ENCODE measurements around the gene NUPR2. TPM values are rescaled to one million over a fixed set of nuclear protein-coding genes. Genes with fewer than 3 reads are reported as not detected.
"Not testable (repeated sequence)": the region's sequence is repeated elsewhere in the genome, so short reads cannot be mapped to it uniquely, and the experiment has no call there.

NUPR2 gene
- total RNA-seq (2014; rRNA removed; shearing (Covaris generic)), result not detected in 2 replicates

DNA sequence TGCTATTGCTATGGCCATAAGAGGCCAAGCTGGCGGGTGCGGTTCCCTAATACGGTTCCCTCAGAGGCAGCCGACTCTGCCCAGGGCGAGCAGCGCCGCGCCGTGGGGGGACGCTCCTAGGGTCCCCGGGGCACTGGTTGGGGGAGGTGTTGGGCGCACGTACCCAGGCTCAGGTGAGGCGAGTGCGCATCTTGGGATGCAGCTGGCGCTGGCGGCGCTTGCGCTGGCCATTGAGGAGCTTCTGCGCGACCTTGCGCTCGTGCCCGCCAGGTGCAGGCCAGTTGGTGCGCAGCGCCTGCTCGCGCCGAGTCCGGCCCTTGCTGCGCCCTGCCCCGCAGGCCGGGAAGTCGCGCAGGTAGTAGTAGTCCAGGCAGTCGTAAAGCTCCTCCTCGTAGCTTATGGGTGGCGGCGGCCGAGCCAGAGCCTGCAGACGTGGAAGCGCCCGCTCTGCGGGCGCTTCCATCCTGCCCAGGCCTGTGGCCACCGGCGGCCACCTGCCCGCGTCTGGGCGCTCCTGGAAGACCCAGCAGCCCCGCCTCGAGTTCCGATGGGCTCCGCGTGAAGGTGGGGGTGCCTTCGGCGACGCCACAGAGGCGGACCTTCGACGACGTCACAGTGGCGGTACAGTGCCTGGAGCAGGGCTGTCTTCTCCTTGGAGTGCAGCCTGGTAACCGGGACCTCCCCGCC, at the start of gene NUPR2:
Gene NUPR2 (minus strand): TSS at position 566 of the 687 bp plus-strand sequence. CDS start 103 bp downstream, at position 463.
- no peaks in the 10 kb centered on the region for H3K27me3 ChIP-seq
- H3K27ac ChIP-seq, result no peak within 1 kb of the TSS
- H3K36me3 ChIP-seq, result no peaks in the 10 kb centered on the region
- no peak for DNase-seq
- no peak within 1 kb of the TSS for H3K4me3 ChIP-seq
- H3K4me1 ChIP-seq, result no peaks in the 10 kb centered on the region
- no peaks in the 10 kb centered on the region for H3K9me3 ChIP-seq (replicated peaks)

DNA sequence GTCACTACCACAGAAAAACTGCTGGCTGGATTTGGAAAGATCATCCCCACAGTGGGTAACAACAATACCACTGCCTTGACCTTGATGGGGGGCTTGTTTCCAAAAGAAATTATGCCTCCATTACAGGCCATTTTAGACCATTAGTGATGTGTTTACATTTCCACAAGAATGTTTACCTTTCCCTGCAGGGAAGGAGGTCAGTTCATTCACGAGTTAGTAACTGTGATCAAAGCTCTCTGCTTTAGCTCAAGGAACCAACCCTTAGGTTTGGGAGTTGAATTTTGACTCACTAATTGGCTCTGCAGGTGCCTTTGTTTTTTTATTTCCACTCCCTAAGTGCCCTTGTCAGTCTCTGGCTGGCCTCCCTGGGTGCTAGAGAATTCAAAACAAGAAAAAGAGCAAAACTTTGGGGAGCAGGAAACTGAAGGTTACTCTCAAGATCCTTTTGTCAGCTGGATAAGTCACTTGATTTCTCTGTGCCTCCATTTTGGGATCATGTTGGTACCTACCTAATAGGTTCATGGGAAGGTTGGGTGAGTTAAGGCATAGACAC, 41.1 kb upstream of the NUPR2 start:
- Histone ChIP-seq H3K27me3 (no peaks in the 10 kb centered on the region), H3K4me1 (no peaks in the 10 kb centered on the region), H3K27ac (no peak overlapping the region), H3K9me3 (replicated peaks) (no peaks in the 10 kb centered on the region; the same call in 1 of the 2 replicates), H3K36me3 (no peaks in the 10 kb centered on the region), H3K4me3 (no peak overlapping the region)
- no peak for DNase-seq

- not testable (repeated sequence) for H3K27me3 ChIP-seq; H3K4me1 ChIP-seq; H3K9me3 ChIP-seq (replicated peaks); H3K4me3 ChIP-seq; H3K27ac ChIP-seq; DNase-seq; H3K36me3 ChIP-seq
Observed at GRCh38 chr7:56131062-56131461, 14.8 kb upstream of the NUPR2 start.

- peak in 1 of 2 experiments; percentile 17 for DNase-seq
Observed at GRCh38 chr7:56127241-56127975, 11.2 kb upstream of the NUPR2 start.

DNA sequence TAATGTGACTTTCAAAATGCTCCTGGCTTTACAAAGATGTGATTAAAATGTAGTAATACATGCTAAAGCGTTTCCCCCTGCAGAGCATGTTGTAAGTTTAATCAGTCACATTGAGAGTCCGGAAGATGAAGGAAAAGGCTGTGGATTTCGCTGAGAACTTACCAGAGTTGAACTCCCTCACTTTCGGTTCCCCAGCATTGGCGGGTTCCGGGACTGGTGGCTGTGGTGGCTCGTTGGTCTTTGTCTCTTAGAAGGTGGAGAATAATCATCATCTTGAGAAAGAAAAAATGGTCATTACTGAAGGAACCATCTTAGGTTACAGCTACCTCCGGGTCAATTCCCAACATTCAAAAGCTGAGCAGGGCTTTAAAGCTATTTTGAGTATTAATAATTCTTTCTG, 9.6 kb upstream of the NUPR2 start:
- Histone ChIP-seq H3K4me3 (no peak overlapping the region), H3K9me3 (replicated peaks) (no peaks in the 10 kb centered on the region), H3K27me3 (no peaks in the 10 kb centered on the region), H3K27ac (no peak overlapping the region), H3K4me1 (no peaks in the 10 kb centered on the region), H3K36me3 (no peaks in the 10 kb centered on the region)
- DNase-seq, result no peak

More at GRCh38 chr7:56127241-56127975, 11.2 kb upstream of the NUPR2 start:
- no peak overlapping the region for H3K27ac ChIP-seq
- no peaks in the 10 kb centered on the region for H3K27me3 ChIP-seq
- no peaks in the 10 kb centered on the region for H3K4me1 ChIP-seq
- no peaks in the 10 kb centered on the region for H3K9me3 ChIP-seq (replicated peaks)
- H3K4me3 ChIP-seq, result no peak overlapping the region
- H3K36me3 ChIP-seq, result no peaks in the 10 kb centered on the region

DNA sequence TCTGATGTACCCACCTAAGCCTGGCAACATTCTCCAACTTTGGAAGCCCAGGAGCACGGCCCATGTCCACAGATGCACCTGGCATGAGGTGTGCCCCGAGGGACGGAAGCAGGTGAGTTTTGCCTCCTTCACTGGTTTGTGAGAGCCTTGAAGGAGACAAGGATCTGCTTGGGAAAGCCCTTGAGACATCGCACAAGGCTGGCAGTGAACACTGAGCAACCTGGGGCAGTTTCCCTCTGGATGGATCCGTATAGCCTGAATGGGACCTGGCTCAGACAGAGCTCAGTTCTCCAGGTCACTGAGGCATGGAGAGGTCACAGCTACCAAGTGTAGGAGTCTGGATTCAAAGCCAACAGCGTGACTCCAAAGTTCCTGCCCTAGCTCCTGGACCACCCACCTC, 8.8 kb upstream of the NUPR2 start:
- no peak for DNase-seq
- Histone ChIP-seq H3K4me1 (no peaks in the 10 kb centered on the region), H3K27ac (no peak overlapping the region), H3K9me3 (replicated peaks) (no peaks in the 10 kb centered on the region), H3K36me3 (no peaks in the 10 kb centered on the region), H3K4me3 (no peak overlapping the region), H3K27me3 (no peaks in the 10 kb centered on the region)

DNA sequence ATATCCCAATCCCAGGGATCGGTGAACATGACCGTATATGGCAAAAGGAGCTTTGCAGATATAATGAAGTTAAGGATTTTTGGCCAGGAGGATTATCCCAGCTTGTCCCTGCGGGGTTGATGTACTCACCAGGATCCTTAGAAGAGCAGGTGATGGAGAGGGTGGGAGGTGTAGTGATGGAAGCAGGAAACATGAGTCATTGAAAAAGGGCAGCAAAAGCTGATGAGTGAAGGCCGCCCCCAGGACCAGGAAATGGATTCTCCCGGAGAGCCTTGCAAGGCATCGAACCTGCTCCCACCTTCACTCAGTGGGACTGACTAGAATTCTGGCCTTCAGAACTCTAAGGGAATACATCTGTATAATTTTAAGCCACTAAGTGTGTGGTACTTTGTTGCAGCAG, 5.2 kb upstream of the NUPR2 start:
- no peaks in the 10 kb centered on the region for H3K27me3 ChIP-seq
- H3K4me1 ChIP-seq, result no peaks in the 10 kb centered on the region
- H3K9me3 ChIP-seq (replicated peaks), result no peaks in the 10 kb centered on the region
- DNase-seq, result no peak
- no peak overlapping the region for H3K4me3 ChIP-seq
- no peaks in the 10 kb centered on the region for H3K36me3 ChIP-seq
- H3K27ac ChIP-seq, result no peak overlapping the region

DNA sequence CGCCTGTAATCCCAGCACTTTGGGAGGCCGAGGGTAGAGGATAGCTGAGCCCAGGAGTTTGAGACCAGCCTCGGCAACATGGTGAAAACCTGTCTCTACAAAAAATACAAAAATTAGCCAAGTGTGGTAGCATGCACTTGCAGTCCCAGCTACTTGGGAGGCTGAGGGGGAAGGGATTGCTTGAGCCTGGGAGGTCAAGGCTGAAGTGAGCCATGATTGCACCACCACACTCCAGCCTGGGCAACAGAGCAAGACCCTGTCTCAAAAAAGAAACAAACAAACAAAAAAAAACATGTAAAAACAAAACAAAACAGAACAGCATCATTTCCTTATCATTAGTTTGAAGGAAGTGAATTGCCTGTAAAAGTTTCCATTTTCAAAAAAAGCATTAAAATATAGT, 4.0 kb downstream of the NUPR2 start:
- H3K36me3 ChIP-seq; H3K9me3 ChIP-seq (replicated peaks); H3K27ac ChIP-seq; H3K27me3 ChIP-seq; DNase-seq; H3K4me1 ChIP-seq; H3K4me3 ChIP-seq: not testable (repeated sequence)

- no peak for DNase-seq
- Histone ChIP-seq H3K4me1 (no peaks in the 10 kb centered on the region), H3K36me3 (no peaks in the 10 kb centered on the region), H3K27me3 (no peaks in the 10 kb centered on the region), H3K27ac (no peak overlapping the region), H3K9me3 (replicated peaks) (no peaks in the 10 kb centered on the region), H3K4me3 (no peak overlapping the region)
Observed at GRCh38 chr7:56110611-56111010, 5.6 kb downstream of the NUPR2 start.

- H3K36me3 ChIP-seq, result peaks cover 23% of the 10 kb centered on the region
- no peaks in the 10 kb centered on the region for H3K4me1 ChIP-seq
- no peaks in the 10 kb centered on the region for H3K27me3 ChIP-seq
- no peaks in the 10 kb centered on the region for H3K9me3 ChIP-seq (replicated peaks)
- DNase-seq, result no peak
- H3K4me3 ChIP-seq, result no peak overlapping the region
- no peak overlapping the region for H3K27ac ChIP-seq
Observed at GRCh38 chr7:56107954-56108258, 8.3 kb downstream of the NUPR2 start.

- Histone ChIP-seq H3K4me1 (no peaks in the 10 kb centered on the region), H3K36me3 (peaks cover 38% of the 10 kb centered on the region), H3K4me3 (peak within 1 kb of the TSS; percentile 92), H3K9me3 (replicated peaks) (no peaks in the 10 kb centered on the region), H3K27me3 (no peaks in the 10 kb centered on the region), H3K27ac (peak within 1 kb of the TSS; percentile 82)
- DNase-seq, result peak; percentile 99 to 100
Observed at GRCh38 chr7:56106108-56107073, 9.8 kb downstream of the NUPR2 start, which contains the start of gene CHCHD2. Gene CHCHD2, minus strand, starts transcription at chr7:56106476. Its CDS starts 63 bp downstream, at chr7:56106413.

GRCh38 chr7:56105508-56105907, 10.7 kb downstream of the NUPR2 start:
- H3K27ac ChIP-seq, result peak overlapping the region; percentile 82
- H3K4me1 ChIP-seq, result no peaks in the 10 kb centered on the region
- H3K36me3 ChIP-seq, result peaks cover 47% of the 10 kb centered on the region
- no peaks in the 10 kb centered on the region for H3K27me3 ChIP-seq
- DNase-seq, result peak; percentile 35 to 57
- H3K4me3 ChIP-seq, result peak overlapping the region; percentile 92
- no peaks in the 10 kb centered on the region for H3K9me3 ChIP-seq (replicated peaks)

DNA sequence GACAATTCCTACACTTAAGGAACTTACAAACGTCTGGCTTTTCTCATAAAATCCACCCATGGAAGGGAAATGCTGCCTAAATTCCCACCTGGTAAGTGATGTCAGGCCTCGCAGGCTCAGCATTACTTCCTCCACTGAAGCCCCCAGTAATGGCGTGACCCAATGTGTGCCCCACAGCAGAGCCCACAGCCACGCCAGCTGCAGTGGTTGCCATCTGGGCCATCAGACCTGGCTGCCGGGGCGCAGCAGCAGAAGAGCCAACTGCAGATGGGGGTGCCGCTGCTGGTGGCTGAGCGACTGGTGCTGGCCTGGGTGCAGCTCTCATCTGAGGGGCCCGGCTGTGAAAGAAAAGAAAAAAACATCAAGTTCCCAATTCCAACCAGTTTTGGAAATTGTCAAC, 12.1 kb downstream of the NUPR2 start:
- not testable (repeated sequence) for H3K9me3 ChIP-seq (replicated peaks); H3K27me3 ChIP-seq; DNase-seq; H3K4me1 ChIP-seq; H3K4me3 ChIP-seq; H3K27ac ChIP-seq
- H3K36me3 ChIP-seq, result peaks cover 61% of the 10 kb centered on the region

- no peaks in the 10 kb centered on the region for H3K27me3 ChIP-seq
- no peaks in the 10 kb centered on the region for H3K9me3 ChIP-seq (replicated peaks)
- no peaks in the 10 kb centered on the region for H3K4me1 ChIP-seq
- DNase-seq, result no peak
- no peak overlapping the region for H3K4me3 ChIP-seq
- peaks cover 71% of the 10 kb centered on the region for H3K36me3 ChIP-seq
- H3K27ac ChIP-seq, result no peak overlapping the region
Observed at GRCh38 chr7:56099653-56100052, 16.6 kb downstream of the NUPR2 start.
